Hepatocyte (in vitro differentiated cells): Measurements from ENCODE around the gene ABCB1.

Experiments used
- EZH2 ChIP-seq: fragments of 200-600 bp; sonication (generic); IDR thresholded peaks from 2 replicates; pipeline ENCODE4 v1.6.1; 2016; ENCODE audit warnings: antibody characterized with exemption, mild to moderate bottlenecking, borderline replicate concordance
- EZH2phosphoT487 ChIP-seq: fragments of 200-600 bp; sonication (generic); IDR thresholded peaks from one replicate; pipeline ENCODE4 v1.6.1; 2018; ENCODE audit warnings: antibody characterized with exemption, mild to moderate bottlenecking, low read depth, moderate library complexity; ENCODE audit not compliant: unreplicated experiment, severe bottlenecking
- TF ChIP-seq, protein P1 (sequence below): fragments of 200-600 bp; sonication (generic); IDR thresholded peaks from 2 replicates; pipeline ENCODE4 v1.5.1; 2016; ENCODE audit warnings: antibody characterized with exemption, mild to moderate bottlenecking; ENCODE audit not compliant: poor library complexity

GRCh38 chr7:87471473-87471872 lies 129.2 kb downstream of the ABCB1 start:
- TF ChIP-seq, protein P1, sequence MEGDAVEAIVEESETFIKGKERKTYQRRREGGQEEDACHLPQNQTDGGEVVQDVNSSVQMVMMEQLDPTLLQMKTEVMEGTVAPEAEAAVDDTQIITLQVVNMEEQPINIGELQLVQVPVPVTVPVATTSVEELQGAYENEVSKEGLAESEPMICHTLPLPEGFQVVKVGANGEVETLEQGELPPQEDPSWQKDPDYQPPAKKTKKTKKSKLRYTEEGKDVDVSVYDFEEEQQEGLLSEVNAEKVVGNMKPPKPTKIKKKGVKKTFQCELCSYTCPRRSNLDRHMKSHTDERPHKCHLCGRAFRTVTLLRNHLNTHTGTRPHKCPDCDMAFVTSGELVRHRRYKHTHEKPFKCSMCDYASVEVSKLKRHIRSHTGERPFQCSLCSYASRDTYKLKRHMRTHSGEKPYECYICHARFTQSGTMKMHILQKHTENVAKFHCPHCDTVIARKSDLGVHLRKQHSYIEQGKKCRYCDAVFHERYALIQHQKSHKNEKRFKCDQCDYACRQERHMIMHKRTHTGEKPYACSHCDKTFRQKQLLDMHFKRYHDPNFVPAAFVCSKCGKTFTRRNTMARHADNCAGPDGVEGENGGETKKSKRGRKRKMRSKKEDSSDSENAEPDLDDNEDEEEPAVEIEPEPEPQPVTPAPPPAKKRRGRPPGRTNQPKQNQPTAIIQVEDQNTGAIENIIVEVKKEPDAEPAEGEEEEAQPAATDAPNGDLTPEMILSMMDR = no peak
- TF ChIP-seq EZH2 (no peak), EZH2phosphoT487 (no peak)
